ENCODE measurements around the gene IPO7.
A peak's percentile ranks its signal among the peaks of the same experiment; 100 is the strongest.

IPO7 gene

DNA sequence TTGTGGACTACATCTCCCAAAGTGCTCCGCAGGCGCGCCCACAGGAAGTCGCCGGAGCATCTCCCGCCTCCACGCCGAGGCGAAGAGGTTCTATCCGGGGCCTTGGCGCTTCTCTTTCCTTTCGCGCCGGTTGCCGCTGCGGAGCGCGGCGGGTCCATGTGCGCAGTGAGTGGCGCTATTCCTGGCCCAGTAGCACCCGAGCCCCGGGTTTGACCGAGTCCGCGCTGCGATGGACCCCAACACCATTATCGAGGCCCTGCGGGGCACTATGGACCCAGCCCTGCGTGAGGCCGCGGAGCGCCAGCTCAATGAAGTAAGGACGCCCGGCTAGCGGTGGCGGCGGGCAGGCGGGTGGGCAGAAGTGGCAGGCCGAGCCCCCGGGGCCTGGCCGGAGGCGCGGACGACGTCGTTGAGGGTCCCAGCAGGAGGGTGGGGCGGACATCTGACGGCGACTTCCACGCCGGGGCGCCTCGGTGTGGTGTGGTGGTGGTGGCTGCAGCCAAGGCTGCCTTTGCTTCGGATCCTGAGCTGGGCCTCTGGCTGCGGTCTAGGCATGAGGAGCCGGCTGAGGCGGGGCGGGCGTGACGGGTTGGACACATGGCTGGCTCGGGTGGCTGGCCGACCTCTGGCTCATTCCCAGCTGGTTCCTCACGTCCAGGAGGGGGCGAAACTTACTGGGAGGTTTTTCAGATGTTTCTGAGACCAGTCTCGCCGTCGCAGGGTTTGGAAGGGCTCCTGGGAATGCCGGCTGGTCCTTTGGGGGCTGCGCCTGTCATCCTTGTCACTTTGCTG, at the start of gene IPO7:
Gene IPO7, plus strand, starts transcription at position 118 of the 792 bp plus-strand sequence. Its CDS starts 112 bp downstream, at position 230.
- no peaks in the 10 kb centered on the region for H3K9me3 ChIP-seq (ENCODE audit: control insufficient read depth, insufficient read depth, low read depth, low read length)
- peaks cover 0 to 14% of the 10 kb centered on the region in 2 experiments; a peak in 2 of 3 replicates for H3K36me3 ChIP-seq (ENCODE audit: control insufficient read depth in 2 of 2, insufficient read depth in 1 of 2, low read length in 2 of 2)
- peak within 1 kb of the TSS; percentile 88 for H3K4me3 ChIP-seq (ENCODE audit: low read depth, low read length)
- POLR2A ChIA-PET = interaction anchor here (0.5 to 3.2 kb wide), 27 partner anchors 10 to 404 kb away, joined by 3 to 32 read pairs (median 4); partner anchors contain the start of genes DENND5A, TMEM41B and ZNF143
- peak within 1 kb of the TSS; percentile 84 for H3K27ac ChIP-seq (ENCODE audit: extremely low read depth, low read depth, low read length)
- no peaks in the 10 kb centered on the region for H3K4me1 ChIP-seq (ENCODE audit: control insufficient read depth, insufficient read depth, low read length)
- CTCF ChIA-PET = interaction anchor here (0.5 to 1.4 kb wide), 9 partner anchors 10 to 220 kb away, joined by 3 to 10 read pairs (median 4); no protein-coding TSS in a partner anchor
- TF ChIP-seq PRDM1 (tag by site-specific recombination; IDR thresholded peaks at IDR 0.05) = no peak
- peak; percentile 54; the same call in 1 of the 2 replicates for TF ChIP-seq GLIS2 (tag by site-specific recombination; IDR thresholded peaks at IDR 0.05)
- peak; percentile 77; the same call in 1 of the 2 replicates for TF ChIP-seq ZNF394 (tag by site-specific recombination; IDR thresholded peaks at IDR 0.05; ENCODE audit: borderline replicate concordance)
- TF ChIP-seq, protein P1, sequence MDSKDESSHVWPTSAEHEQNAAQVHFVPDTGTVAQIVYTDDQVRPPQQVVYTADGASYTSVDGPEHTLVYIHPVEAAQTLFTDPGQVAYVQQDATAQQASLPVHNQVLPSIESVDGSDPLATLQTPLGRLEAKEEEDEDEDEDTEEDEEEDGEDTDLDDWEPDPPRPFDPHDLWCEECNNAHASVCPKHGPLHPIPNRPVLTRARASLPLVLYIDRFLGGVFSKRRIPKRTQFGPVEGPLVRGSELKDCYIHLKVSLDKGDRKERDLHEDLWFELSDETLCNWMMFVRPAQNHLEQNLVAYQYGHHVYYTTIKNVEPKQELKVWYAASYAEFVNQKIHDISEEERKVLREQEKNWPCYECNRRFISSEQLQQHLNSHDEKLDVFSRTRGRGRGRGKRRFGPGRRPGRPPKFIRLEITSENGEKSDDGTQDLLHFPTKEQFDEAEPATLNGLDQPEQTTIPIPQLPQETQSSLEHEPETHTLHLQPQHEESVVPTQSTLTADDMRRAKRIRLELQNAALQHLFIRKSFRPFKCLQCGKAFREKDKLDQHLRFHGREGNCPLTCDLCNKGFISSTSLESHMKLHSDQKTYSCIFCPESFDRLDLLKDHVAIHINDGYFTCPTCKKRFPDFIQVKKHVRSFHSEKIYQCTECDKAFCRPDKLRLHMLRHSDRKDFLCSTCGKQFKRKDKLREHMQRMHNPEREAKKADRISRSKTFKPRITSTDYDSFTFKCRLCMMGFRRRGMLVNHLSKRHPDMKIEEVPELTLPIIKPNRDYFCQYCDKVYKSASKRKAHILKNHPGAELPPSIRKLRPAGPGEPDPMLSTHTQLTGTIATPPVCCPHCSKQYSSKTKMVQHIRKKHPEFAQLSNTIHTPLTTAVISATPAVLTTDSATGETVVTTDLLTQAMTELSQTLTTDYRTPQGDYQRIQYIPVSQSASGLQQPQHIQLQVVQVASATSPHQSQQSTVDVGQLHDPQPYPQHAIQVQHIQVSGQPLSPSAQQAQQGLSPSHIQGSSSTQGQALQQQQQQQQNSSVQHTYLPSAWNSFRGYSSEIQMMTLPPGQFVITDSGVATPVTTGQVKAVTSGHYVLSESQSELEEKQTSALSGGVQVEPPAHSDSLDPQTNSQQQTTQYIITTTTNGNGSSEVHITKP (tag by site-specific recombination; IDR thresholded peaks at IDR 0.05) = 0 out of 2 replicates have a peak, but pooled peaks have one; percentile 37
- TF ChIP-seq KLF8 (tag by site-specific recombination; IDR thresholded peaks at IDR 0.05) = 0 out of 2 replicates have a peak, but pooled peaks have one; percentile 54
- TF ChIP-seq, protein P2, sequence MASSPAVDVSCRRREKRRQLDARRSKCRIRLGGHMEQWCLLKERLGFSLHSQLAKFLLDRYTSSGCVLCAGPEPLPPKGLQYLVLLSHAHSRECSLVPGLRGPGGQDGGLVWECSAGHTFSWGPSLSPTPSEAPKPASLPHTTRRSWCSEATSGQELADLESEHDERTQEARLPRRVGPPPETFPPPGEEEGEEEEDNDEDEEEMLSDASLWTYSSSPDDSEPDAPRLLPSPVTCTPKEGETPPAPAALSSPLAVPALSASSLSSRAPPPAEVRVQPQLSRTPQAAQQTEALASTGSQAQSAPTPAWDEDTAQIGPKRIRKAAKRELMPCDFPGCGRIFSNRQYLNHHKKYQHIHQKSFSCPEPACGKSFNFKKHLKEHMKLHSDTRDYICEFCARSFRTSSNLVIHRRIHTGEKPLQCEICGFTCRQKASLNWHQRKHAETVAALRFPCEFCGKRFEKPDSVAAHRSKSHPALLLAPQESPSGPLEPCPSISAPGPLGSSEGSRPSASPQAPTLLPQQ (tag by site-specific recombination; IDR thresholded peaks at IDR 0.05) = peak; percentile 53; the same call in 1 of the 2 replicates
- peak; percentile 73 for TF ChIP-seq SP2 (tag by site-specific recombination; IDR thresholded peaks at IDR 0.05)
- TF ChIP-seq, protein P3, sequence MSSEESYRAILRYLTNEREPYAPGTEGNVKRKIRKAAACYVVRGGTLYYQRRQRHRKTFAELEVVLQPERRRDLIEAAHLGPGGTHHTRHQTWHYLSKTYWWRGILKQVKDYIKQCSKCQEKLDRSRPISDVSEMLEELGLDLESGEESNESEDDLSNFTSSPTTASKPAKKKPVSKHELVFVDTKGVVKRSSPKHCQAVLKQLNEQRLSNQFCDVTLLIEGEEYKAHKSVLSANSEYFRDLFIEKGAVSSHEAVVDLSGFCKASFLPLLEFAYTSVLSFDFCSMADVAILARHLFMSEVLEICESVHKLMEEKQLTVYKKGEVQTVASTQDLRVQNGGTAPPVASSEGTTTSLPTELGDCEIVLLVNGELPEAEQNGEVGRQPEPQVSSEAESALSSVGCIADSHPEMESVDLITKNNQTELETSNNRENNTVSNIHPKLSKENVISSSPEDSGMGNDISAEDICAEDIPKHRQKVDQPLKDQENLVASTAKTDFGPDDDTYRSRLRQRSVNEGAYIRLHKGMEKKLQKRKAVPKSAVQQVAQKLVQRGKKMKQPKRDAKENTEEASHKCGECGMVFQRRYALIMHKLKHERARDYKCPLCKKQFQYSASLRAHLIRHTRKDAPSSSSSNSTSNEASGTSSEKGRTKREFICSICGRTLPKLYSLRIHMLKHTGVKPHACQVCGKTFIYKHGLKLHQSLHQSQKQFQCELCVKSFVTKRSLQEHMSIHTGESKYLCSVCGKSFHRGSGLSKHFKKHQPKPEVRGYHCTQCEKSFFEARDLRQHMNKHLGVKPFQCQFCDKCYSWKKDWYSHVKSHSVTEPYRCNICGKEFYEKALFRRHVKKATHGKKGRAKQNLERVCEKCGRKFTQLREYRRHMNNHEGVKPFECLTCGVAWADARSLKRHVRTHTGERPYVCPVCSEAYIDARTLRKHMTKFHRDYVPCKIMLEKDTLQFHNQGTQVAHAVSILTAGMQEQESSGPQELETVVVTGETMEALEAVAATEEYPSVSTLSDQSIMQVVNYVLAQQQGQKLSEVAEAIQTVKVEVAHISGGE (tag by site-specific recombination; conservative IDR thresholded peaks at IDR 0.05; ENCODE audit: low read depth) = peak; percentile 95
- TF ChIP-seq ZEB2 (tag by site-specific recombination; IDR thresholded peaks at IDR 0.05) = peak; percentile 50; the same call in 1 of the 2 replicates
- TF ChIP-seq, protein P4, sequence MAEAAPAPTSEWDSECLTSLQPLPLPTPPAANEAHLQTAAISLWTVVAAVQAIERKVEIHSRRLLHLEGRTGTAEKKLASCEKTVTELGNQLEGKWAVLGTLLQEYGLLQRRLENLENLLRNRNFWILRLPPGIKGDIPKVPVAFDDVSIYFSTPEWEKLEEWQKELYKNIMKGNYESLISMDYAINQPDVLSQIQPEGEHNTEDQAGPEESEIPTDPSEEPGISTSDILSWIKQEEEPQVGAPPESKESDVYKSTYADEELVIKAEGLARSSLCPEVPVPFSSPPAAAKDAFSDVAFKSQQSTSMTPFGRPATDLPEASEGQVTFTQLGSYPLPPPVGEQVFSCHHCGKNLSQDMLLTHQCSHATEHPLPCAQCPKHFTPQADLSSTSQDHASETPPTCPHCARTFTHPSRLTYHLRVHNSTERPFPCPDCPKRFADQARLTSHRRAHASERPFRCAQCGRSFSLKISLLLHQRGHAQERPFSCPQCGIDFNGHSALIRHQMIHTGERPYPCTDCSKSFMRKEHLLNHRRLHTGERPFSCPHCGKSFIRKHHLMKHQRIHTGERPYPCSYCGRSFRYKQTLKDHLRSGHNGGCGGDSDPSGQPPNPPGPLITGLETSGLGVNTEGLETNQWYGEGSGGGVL (tag by site-specific recombination; IDR thresholded peaks at IDR 0.05) = 0 out of 2 replicates have a peak, but pooled peaks have one; percentile 8
- TF ChIP-seq, protein P5, sequence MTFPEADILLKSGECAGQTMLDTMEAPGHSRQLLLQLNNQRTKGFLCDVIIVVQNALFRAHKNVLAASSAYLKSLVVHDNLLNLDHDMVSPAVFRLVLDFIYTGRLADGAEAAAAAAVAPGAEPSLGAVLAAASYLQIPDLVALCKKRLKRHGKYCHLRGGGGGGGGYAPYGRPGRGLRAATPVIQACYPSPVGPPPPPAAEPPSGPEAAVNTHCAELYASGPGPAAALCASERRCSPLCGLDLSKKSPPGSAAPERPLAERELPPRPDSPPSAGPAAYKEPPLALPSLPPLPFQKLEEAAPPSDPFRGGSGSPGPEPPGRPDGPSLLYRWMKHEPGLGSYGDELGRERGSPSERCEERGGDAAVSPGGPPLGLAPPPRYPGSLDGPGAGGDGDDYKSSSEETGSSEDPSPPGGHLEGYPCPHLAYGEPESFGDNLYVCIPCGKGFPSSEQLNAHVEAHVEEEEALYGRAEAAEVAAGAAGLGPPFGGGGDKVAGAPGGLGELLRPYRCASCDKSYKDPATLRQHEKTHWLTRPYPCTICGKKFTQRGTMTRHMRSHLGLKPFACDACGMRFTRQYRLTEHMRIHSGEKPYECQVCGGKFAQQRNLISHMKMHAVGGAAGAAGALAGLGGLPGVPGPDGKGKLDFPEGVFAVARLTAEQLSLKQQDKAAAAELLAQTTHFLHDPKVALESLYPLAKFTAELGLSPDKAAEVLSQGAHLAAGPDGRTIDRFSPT (tag by site-specific recombination; IDR thresholded peaks at IDR 0.05) = peak; percentile 71; the same call in 1 of the 2 replicates
- TF ChIP-seq ZNF132 (tag by site-specific recombination; IDR thresholded peaks at IDR 0.05; ENCODE audit: borderline replicate concordance) = no peak
- TF ChIP-seq ZNF114 (tag by site-specific recombination; IDR thresholded peaks at IDR 0.05) = no peak
- TF ChIP-seq SP3 (tag by site-specific recombination; IDR thresholded peaks at IDR 0.05) = peak; percentile 71
- TF ChIP-seq ZNF324 (tag by site-specific recombination; IDR thresholded peaks at IDR 0.05) = peak; percentile 68
- TF ChIP-seq ZBTB48 (tag by site-specific recombination; IDR thresholded peaks at IDR 0.05) = no peak
- peak; percentile 23; the same call in 1 of the 2 replicates for TF ChIP-seq KLF9 (tag by site-specific recombination; IDR thresholded peaks at IDR 0.05; ENCODE audit: low read depth)
- no peak for TF ChIP-seq ZNF670 (tag by site-specific recombination; IDR thresholded peaks at IDR 0.05; ENCODE audit: low read depth)
- TF ChIP-seq KLF7 (tag by site-specific recombination; IDR thresholded peaks at IDR 0.05; ENCODE audit: borderline replicate concordance) = 0 out of 2 replicates have a peak, but pooled peaks have one; percentile 11
- TF ChIP-seq, protein P6, sequence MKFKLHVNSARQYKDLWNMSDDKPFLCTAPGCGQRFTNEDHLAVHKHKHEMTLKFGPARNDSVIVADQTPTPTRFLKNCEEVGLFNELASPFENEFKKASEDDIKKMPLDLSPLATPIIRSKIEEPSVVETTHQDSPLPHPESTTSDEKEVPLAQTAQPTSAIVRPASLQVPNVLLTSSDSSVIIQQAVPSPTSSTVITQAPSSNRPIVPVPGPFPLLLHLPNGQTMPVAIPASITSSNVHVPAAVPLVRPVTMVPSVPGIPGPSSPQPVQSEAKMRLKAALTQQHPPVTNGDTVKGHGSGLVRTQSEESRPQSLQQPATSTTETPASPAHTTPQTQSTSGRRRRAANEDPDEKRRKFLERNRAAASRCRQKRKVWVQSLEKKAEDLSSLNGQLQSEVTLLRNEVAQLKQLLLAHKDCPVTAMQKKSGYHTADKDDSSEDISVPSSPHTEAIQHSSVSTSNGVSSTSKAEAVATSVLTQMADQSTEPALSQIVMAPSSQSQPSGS (tag by site-specific recombination; IDR thresholded peaks at IDR 0.05; ENCODE audit: low read depth) = no peak
- no peak for TF ChIP-seq ZNF777 (tag by site-specific recombination; IDR thresholded peaks at IDR 0.05; ENCODE audit: borderline replicate concordance)

Measured in HEK293 (cell line).